Measurements from ENCODE around the gene SAXO2.
"Not testable (repeated sequence)": the region's sequence is repeated elsewhere in the genome, so short reads cannot be mapped to it uniquely, and the experiment has no call there.

Gene SAXO2

DNA sequence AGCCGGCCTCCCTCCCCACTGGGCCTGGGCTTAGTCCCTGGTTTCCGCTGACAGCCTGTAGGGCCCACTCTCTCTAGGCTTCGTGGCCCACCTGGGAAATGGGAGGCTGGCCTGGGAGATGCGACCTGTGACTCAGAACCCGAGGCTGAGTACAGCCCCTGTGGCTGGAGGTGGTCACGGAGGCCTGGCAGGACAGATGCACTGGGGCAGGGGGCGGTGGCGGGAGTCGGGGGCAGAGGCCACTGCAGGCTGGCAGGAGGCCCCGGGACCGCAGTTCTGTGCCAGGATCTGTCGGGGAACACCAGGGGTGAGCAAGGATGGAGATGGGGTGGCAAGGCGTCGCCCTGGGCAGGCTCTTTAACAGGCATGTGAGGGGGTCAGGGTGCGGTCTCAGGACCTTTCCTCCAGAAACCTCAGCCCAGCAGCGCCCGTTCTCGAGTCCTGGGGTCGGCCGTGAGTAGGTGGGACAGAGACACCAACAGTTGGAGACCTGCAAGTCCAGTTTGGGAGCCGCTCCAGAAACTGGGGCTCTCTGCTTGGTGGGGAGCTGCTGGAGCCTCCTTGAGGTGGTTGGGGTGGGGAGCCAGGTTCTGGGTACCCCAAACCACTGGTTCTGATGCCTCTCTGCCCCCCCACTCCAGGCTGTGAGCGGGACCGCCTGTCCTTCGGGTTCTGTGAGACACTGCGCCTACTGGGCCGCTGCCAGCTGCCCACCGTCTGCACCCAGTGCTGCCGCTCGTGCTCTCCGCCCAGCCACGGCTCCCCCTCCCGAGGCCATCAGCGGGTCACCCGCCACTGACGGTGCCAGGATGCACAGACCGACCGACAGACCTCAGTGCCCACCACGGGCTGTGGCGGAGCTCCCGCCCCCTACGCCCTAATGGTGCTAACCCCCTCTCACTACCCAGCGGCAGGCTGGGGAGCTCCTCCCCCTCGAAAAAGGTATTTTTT lies 71.3 kb downstream of the SAXO2 start:
- H3K27me3 Mint-ChIP-seq, H3K4me1 Mint-ChIP-seq, H3K9me3 Mint-ChIP-seq, H3K4me3 Mint-ChIP-seq, H3K27ac Mint-ChIP-seq, H3K36me3 Mint-ChIP-seq: not testable (repeated sequence)
- ATAC-seq: peak; percentile 25
